Right cardiac atrium (tissue), 5 donors: ENCODE data around the gene TIMELESS. TPM values are rescaled to one million over a fixed set of nuclear protein-coding genes. Genes with fewer than 3 reads are reported as not detected.

ENCODE experiments used
- ATAC-seq, 2 donors: fragments of 200-7000 bp; cut with Tn5 transposase; one replicate each; pipeline versions ENCODE4 v1.8.0 to v1.9.1; 2020; ENCODE audit warnings: moderate library complexity in 2 of 2, mild to moderate bottlenecking in 1 of 2
- DNase-seq, 3 donors: peaks; one replicate each; pipeline ENCODE4 v3.0.0-alpha.2; 2020
- H3K27ac ChIP-seq: one replicate; pipeline ENCODE4 v1.5.1; 2013; ENCODE audit warnings: mild to moderate bottlenecking, low read length, control low read depth, moderate library complexity
- H3K27me3 ChIP-seq: one replicate; pipeline ENCODE4 v1.6.1; 2013; ENCODE audit not compliant: control insufficient read depth, insufficient read depth
- H3K4me1 ChIP-seq: one replicate; pipeline ENCODE4 v1.6.1; 2013; ENCODE audit warnings: low read length; ENCODE audit not compliant: control insufficient read depth, insufficient read depth
- H3K4me3 ChIP-seq: one replicate; pipeline ENCODE4 v1.5.1; 2013; ENCODE audit warnings: low read length, control low read depth
- H3K9me3 ChIP-seq: one replicate; pipeline ENCODE4 v1.6.1; 2013; ENCODE audit warnings: low read length; ENCODE audit not compliant: control insufficient read depth
- WGBS: extraction: QIAGEN DNeasy Blood & Tissue Kit; methylation state at CpG from one replicate; pipeline ENCODE4 v1.1.7; 2013; 5-methylcytosine and 5-hydroxymethylcytosine counted together
- intact Hi-C, 4 donors: fragments of 100-400 bp; cut with DNase I; formaldehyde crosslinking; loops; one replicate each; pipeline versions ENCODE4 v1.11.0 to v1.14.0; 2022 to 2023
- polyA plus RNA-seq: library from polyadenylated mRNA; stranded (reverse); fragments of 200-250 nt; gene quantifications from one replicate; pipeline ENCODE4 v1.2.3, GENCODE V29; 2013
- total RNA-seq, 4 donors: library from RNA; stranded (reverse); fragmentation: NEBNext Ultra II Directional; extraction: Animal tissue kit (Norgen Biotek cat#: 25700); gene quantifications; one replicate each; pipeline ENCODE4 v1.2.1, GENCODE V29; 2021
- donor health status: healthy with polysubstance abuse.
- donor health status: DM: no; HTN: yes; CAD: no.
- donor health status: DM: no; HTN: no; CAD: no.
- donor health status: DM: no; HTN: yes; CAD: no; lungs with severe emphysema.
- donor health status: DM: yes; HTN: yes; CAD: no.

TIMELESS gene
- total and polyA plus RNA-seq, 5 donors: 2.2 to 3.9 (median 3.6) TPM

DNA sequence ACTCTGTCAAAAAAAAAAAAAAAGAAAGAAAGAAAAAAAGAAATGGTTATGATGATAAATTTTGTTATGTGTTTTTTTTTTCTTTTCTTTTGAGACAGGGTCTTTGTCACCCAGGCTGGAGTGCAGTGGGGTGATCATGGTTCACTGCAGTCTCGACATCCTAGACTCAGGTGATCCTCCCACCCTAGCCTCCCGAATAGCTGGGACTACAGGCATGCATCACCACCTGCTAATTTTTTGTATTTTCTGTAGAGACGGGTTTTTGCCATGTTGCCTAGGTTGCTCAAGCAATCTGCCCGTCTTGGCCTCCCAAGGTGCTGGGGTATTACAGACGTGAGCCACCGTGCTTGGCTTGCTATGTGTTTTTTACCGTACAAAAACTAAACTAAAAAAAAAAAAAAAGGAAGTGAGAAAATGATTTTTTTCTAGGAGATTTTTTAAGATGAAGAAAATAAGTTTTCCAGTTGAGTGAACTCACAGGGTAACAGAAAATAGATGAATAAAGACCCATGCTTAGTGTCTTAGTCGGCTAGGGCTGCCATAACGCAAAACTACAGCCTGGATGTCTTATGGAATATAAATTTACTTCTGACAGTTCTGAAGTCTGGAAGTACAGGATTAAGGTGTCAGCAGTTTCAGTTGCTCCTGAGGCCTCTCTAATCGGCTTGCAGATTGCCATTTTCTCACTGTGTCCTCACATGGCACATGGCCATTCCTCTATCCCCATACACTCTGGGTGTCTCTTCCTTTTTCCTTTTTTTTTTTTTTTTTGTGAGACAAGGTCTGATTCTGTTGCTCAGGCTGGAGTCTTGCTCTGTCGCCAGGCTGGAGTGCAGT, 73.4 kb downstream of the TIMELESS start:
- H3K27me3 ChIP-seq: no peaks in the 10 kb centered on the region
- no peak overlapping the region for H3K27ac ChIP-seq
- H3K9me3 ChIP-seq: no peaks in the 10 kb centered on the region
- H3K4me3 ChIP-seq: no peak overlapping the region
- DNase-seq (no peak), ATAC-seq (no peak)
- intact Hi-C loops: no loop called here
- 76% methylated on average over 11 of the region's 11 CpGs for WGBS
- H3K4me1 ChIP-seq: no peaks in the 10 kb centered on the region

DNA sequence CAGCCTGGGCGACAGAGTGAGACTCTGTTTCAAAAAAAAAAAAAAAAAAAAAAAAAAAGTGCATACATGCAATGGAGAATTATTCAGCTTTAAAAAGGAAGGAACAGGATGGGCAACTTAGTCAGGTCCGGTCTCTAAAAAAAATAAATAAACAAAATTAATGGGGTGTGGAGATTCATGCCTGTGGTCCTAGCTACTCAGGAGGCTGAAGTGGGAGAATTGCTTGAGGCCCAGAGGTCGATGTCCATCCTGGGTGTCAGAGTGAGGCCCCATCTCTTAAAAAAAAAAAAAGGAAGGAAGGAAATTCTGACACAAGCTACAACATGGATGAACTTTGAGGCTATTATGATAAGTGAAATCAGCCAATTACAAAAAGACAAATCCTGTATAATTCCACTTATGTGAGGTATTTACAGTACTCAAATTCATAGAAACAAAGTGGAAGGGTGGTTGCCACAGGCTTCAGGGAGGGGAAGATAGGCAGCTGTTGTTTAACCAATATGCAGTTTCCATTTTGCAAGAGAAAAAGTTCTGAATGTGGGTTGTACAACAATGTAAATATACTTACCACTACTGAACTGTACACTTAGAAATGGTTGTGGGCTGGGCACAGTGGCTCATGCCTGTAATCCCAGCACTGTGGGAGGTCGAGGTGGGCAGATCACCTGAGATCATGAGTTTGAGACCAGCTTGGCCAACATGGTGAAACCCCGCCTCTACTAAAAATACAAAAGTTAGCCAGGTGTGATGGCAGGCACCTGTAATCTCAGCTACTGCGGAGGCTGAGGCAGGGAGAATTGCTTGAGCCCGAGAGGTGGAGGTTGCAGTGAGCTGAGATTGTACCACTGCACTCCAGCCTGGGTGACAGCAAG, 74.3 kb downstream of the TIMELESS start:
- H3K27ac ChIP-seq: no peak overlapping the region
- H3K4me1 ChIP-seq: no peaks in the 10 kb centered on the region
- 74% methylated on average over 7 of the region's 7 CpGs for WGBS
- intact Hi-C loops: no loop called here
- H3K27me3 ChIP-seq: no peaks in the 10 kb centered on the region
- H3K4me3 ChIP-seq: no peak overlapping the region
- peak in 1 of 2 donors; percentile 89 for ATAC-seq
- DNase-seq: no peak
- H3K9me3 ChIP-seq: no peaks in the 10 kb centered on the region

DNA sequence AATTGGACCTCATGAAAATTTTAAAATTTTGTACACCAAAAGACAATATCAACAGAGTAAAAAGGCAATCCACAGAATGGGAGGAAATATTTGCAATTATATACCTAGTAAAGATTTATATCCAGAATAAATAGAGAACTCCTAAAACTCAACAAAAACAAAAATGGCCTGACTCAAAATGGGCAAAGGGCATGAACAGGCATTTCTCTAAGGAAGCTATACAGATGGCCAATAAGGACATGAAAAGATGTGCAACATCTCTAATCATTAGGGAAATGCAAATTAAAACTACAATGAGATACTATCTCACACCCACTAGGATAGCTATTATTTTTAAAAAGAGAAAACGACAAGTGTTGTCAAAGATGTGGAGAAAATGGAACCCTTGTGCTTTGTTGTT, 75.7 kb downstream of the TIMELESS start:
- Histone ChIP-seq H3K9me3 (no peaks in the 10 kb centered on the region), H3K4me1 (no peaks in the 10 kb centered on the region), H3K4me3 (no peak overlapping the region), H3K27ac (no peak overlapping the region), H3K27me3 (no peaks in the 10 kb centered on the region)
- no peak for ATAC-seq
- 95% methylated on average over 1 of the region's 1 CpG for WGBS
- intact Hi-C loops: no loop called here
- DNase-seq: no peak

DNA sequence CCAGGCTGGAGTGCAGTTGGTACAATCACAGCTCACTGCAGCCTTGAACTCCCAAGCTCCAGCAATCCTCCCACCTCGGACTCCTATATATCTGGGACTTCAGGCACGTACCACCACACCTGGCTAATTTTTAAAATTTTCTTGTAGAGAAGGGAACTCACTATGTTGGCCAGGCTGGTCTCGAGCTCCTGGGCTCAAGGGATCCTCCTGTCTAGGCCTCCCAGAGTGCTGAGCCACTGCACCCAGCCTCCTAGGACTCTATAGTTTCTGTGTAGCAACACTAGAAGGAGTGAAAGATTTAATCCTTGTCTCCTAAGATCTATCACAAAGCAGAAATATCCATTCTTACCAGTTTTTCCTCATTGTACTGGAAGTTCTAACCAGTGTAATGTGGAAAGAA, 82.3 kb downstream of the TIMELESS start:
- DNase-seq: no peak
- 83% methylated on average over 3 of the region's 3 CpGs for WGBS
- H3K27ac ChIP-seq: no peak overlapping the region
- H3K4me3 ChIP-seq: no peak overlapping the region
- H3K27me3 ChIP-seq: no peaks in the 10 kb centered on the region
- intact Hi-C loops: loop anchor here in 1 of 4 donors (10.0 kb wide), 1 partner anchor 78 kb away; the partner anchor contains the start of gene TIMELESS
- ATAC-seq: no peak
- H3K4me1 ChIP-seq: no peaks in the 10 kb centered on the region
- H3K9me3 ChIP-seq: no peaks in the 10 kb centered on the region

Other genes starting within 250 kb of the TIMELESS start
- 10 to 100 TPM; 43.5 to 63.2 (median 47.0) TPM for gene RNF41, start 227.5 kb downstream of the TIMELESS start, total RNA-seq
- 17.4 TPM for gene RNF41, start 227.5 kb downstream of the TIMELESS start, polyA plus RNA-seq
- 10 to 100 TPM; 20.2 to 26.0 (median 24.4) TPM for gene NABP2, start 225.1 kb downstream of the TIMELESS start, total RNA-seq
- 19.1 TPM for gene NABP2, start 225.1 kb downstream of the TIMELESS start, polyA plus RNA-seq
- under 1 TPM in 1 of 4 donors, not detected in 3; 0.49 TPM for gene SLC39A5, start 219.4 kb downstream of the TIMELESS start, total RNA-seq
- 0.18 TPM for gene SLC39A5, start 219.4 kb downstream of the TIMELESS start, polyA plus RNA-seq
- 10 to 100 TPM; 22.8 to 30.7 (median 25.6) TPM for gene ANKRD52, start 191.0 kb downstream of the TIMELESS start, total RNA-seq
- 13.4 TPM for gene ANKRD52, start 191.0 kb downstream of the TIMELESS start, polyA plus RNA-seq
- 100 to 1,000 TPM in 3 of 4 donors, 10 to 100 TPM in 1; 98.5 to 166 (median 117) TPM for gene COQ10A, start 182.5 kb downstream of the TIMELESS start, total RNA-seq
- gene COQ10A, start 182.5 kb downstream of the TIMELESS start, polyA plus RNA-seq: 159 TPM
- gene CS, start 149.1 kb downstream of the TIMELESS start, total RNA-seq: 100 to 1,000 TPM; 454 to 594 (median 571) TPM
- gene CS, start 149.1 kb downstream of the TIMELESS start, polyA plus RNA-seq: 250 TPM
- gene CNPY2, start 133.4 kb downstream of the TIMELESS start, total RNA-seq: 10 to 100 TPM; 52.4 to 65.1 (median 55.1) TPM
- 69.7 TPM for gene CNPY2, start 133.4 kb downstream of the TIMELESS start, polyA plus RNA-seq
- 10 to 100 TPM; 39.9 to 58.3 (median 49.1) TPM for gene PAN2, start 115.4 kb downstream of the TIMELESS start, total RNA-seq
- 33.1 TPM for gene PAN2, start 115.4 kb downstream of the TIMELESS start, polyA plus RNA-seq
- gene IL23A, start 110.5 kb downstream of the TIMELESS start, total RNA-seq: not detected
- gene IL23A, start 110.5 kb downstream of the TIMELESS start, polyA plus RNA-seq: 0.32 TPM
- gene STAT2, start 89.3 kb downstream of the TIMELESS start, total RNA-seq: 10 to 100 TPM; 44.6 to 67.6 (median 53.5) TPM
- gene STAT2, start 89.3 kb downstream of the TIMELESS start, polyA plus RNA-seq: 29.9 TPM
- not detected for gene APOF, start 86.6 kb downstream of the TIMELESS start, total RNA-seq
- gene APOF, start 86.6 kb downstream of the TIMELESS start, polyA plus RNA-seq: not detected
- gene MIP, start 5.2 kb upstream of the TIMELESS start, total RNA-seq: under 1 TPM in 3 of 4 donors, not detected in 1; 0.14 to 0.34 (median 0.25) TPM
- gene MIP, start 5.2 kb upstream of the TIMELESS start, polyA plus RNA-seq: 0.14 TPM
- 1 to 10 TPM; 2.6 to 3.3 (median 2.7) TPM for gene SPRYD4, start 19.2 kb upstream of the TIMELESS start, total RNA-seq
- 3.1 TPM for gene SPRYD4, start 19.2 kb upstream of the TIMELESS start, polyA plus RNA-seq
- gene GLS2, start 38.7 kb upstream of the TIMELESS start, total RNA-seq: 1 to 10 TPM in 1 of 4 donors, under 1 TPM in 3; 0.42 to 1.2 (median 0.57) TPM
- gene GLS2, start 38.7 kb upstream of the TIMELESS start, polyA plus RNA-seq: 0.63 TPM
- 10 to 100 TPM; 29.6 to 41.4 (median 37.6) TPM for gene RBMS2, start 72.4 kb upstream of the TIMELESS start, total RNA-seq
- 11.0 TPM for gene RBMS2, start 72.4 kb upstream of the TIMELESS start, polyA plus RNA-seq
- 10 to 100 TPM; 38.4 to 49.2 (median 48.1) TPM for gene BAZ2A, start 180.9 kb upstream of the TIMELESS start, total RNA-seq
- gene BAZ2A, start 180.9 kb upstream of the TIMELESS start, polyA plus RNA-seq: 30.2 TPM
- gene ATP5F1B, start 196.6 kb upstream of the TIMELESS start, total RNA-seq: 1,000 to 10,000 TPM; 1,684 to 2,029 (median 1,762) TPM
- gene ATP5F1B, start 196.6 kb upstream of the TIMELESS start, polyA plus RNA-seq: 1,409 TPM
- gene PTGES3, start 238.9 kb upstream of the TIMELESS start, total RNA-seq: 100 to 1,000 TPM; 127 to 176 (median 150) TPM
- 116 TPM for gene PTGES3, start 238.9 kb upstream of the TIMELESS start, polyA plus RNA-seq